Adrenal gland (tissue), 5 donors: ENCODE data around the gene NOX5.

Experiments
- POLR2A ChIP-seq, 2 donors: fragments of 450-650 bp; IDR thresholded peaks; one replicate each; pipeline ENCODE4 v1.6.1; 2017; ENCODE audit warnings: antibody characterized with exemption in 2 of 2, mild to moderate bottlenecking in 2 of 2, moderate library complexity in 1 of 2
- TF ChIP-seq, protein P1 (sequence below), 6 experiments: fragments of 450-650 bp in 4 of 6; fragments of 200-600 bp in 2 of 6; sonication (generic) in 1 of 6; IDR thresholded peaks; 1 replicate in 5 of 6; 2 replicates in 1 of 6; pipeline versions ENCODE4 v1.5.1 to v1.8.0; 2016 to 2021; ENCODE audit warnings: antibody characterized with exemption in 6 of 6, mild to moderate bottlenecking in 2 of 6, moderate library complexity in 1 of 6
- donor health status: DM: no; HTN: no; CAD: no.

GRCh38 chr15:69099941-69100340 lies 85.4 kb downstream of the NOX5 start:
- TF ChIP-seq, protein P1, sequence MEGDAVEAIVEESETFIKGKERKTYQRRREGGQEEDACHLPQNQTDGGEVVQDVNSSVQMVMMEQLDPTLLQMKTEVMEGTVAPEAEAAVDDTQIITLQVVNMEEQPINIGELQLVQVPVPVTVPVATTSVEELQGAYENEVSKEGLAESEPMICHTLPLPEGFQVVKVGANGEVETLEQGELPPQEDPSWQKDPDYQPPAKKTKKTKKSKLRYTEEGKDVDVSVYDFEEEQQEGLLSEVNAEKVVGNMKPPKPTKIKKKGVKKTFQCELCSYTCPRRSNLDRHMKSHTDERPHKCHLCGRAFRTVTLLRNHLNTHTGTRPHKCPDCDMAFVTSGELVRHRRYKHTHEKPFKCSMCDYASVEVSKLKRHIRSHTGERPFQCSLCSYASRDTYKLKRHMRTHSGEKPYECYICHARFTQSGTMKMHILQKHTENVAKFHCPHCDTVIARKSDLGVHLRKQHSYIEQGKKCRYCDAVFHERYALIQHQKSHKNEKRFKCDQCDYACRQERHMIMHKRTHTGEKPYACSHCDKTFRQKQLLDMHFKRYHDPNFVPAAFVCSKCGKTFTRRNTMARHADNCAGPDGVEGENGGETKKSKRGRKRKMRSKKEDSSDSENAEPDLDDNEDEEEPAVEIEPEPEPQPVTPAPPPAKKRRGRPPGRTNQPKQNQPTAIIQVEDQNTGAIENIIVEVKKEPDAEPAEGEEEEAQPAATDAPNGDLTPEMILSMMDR (IDR thresholded peaks at IDR 0.05): no peak
- TF ChIP-seq POLR2A (IDR thresholded peaks at IDR 0.05): no peak
